Stimulated activated CD4-positive, alpha-beta T cell treated with anti-CD3 and anti-CD28 coated beads, Interleukin-15, amount 100 ng/mL, for 1 hour (primary cell): ENCODE measurements around the gene SHE.

Source experiments
- DNase-seq, 2 donors: peaks; one replicate each; pipeline ENCODE4 v3.0.0-alpha.2; 2020; ENCODE audit warnings: low read depth in 1 of 2, low spot score in 1 of 2

The SHE gene

DNA sequence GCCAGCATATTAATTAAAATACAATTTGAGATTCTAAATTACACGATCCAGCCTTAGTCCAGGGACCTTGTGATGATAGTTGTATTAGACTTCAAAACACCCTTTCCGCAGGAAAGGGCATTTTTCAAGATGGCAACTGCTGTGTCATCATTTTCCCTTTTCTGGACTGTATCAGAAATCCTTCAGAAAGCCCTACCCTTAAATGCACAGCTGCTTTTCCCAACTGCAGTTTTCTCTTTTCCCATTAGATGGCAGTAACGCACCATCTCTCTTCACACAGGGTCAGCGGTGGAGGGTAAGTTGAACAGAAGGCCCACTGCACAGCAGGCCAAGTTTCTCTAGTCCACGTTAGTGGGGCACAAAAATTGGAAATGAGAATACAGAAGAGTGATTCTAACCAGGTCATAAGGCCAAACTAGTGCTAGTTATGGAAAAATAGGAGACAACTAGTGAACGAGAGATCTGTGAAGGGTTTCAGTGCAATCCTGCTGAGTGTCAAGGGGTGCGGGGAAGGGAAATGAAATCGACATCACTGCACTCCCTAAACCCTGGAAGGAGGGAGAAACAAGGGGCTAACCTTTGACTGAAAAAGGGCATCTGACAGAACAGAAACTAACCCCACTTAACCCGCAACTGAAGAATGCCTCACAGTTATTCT is 22.3 kb downstream of the SHE start:
- no peak for DNase-seq

DNA sequence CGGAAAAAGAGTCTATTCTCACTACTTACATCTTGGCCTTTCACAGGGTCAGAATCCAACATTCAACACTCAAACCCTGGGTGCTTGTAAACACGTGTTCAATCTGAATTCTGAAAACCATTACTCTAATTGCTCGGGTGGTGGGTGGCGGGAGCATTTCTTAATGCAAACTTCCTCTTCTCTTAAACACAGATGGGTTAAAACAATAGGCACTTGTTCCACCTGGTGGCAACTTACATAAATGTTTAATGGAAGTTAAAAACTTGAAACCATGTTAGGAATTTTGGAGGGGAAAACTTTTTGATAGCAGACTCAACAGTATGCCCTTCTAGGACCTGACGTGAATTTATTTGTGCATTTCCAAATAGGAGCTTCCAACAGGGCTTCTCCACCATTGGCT is 23.6 kb downstream of the SHE start:
- DNase-seq = no peak

DNA sequence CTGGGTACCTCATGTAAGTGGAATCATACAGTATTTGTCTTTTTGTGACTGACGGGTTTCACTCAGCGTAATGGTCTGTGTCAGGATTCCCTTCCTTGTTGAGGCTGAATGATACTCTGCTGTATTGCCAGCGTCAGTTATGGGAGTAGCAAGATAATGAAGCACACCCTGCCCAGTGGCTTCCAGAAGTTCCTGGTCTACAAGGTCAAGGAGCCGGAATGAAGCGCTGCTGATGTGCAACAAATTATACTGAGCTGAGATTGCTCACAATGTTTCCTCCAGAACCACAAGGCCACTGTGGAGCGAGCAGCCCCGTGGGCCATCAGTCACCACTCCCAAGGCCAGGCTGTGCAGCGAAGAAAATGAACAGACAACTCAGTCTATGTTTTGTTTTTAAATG is 24.2 kb downstream of the SHE start:
- DNase-seq = no peak

DNA sequence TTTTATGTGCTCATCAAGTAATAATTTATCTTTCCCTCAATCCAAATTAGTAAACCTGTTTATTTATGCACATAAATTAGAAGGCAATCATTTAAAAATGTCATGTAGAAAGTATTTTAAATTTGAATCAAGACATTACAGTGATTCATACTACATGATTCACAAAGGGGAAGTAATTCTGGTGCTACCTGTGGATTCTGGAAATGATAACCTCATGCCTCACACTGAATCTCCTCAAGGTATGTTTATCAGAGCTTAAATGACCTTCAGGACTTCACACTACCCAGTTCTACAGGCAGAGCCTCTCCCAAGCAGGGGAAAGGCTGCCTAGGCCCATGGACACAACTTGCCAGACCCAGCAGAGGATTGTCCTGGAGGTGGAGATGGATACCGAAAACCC is 25.4 kb downstream of the SHE start:
- DNase-seq = no peak

DNA sequence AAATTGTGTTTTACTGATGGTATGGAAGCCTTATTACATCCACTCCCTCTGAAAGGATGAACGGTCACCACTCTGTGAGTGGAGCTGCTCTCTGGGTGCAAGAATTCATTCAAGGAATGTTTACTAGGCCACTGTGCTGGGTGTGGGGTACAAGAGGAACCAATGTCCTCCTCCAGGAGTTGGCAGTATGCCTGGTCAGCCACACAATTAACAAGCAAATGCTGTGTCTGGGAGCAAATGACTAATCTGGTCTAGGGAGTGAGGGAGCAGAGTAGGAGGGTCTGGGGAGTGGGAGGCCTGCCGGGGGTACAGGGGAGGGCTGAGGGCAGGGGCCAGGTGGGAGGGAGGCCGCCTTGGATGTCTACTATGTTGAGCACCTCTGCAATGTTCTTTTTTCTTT is 27.4 kb downstream of the SHE start:
- DNase-seq = no peak

DNA sequence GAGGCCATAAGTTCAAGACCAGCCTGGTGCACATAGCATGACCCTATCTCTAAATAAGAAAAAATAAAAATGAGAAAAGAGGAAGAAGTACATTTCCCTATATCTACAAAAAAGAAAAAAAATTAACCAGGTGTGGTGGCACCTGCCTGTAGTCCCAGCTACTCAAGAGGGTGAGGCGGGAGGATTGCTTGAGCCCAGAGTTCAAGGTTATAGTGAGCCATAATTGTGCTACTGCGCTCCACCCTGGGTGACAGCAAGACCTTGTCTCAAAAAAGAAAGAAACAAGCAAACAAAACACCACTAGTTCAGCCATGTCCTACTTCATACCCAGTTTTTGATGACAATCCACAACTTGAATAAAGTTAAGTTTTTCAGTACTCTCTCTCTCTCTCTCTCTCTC is 30.9 kb downstream of the SHE start:
- DNase-seq = no peak

DNA sequence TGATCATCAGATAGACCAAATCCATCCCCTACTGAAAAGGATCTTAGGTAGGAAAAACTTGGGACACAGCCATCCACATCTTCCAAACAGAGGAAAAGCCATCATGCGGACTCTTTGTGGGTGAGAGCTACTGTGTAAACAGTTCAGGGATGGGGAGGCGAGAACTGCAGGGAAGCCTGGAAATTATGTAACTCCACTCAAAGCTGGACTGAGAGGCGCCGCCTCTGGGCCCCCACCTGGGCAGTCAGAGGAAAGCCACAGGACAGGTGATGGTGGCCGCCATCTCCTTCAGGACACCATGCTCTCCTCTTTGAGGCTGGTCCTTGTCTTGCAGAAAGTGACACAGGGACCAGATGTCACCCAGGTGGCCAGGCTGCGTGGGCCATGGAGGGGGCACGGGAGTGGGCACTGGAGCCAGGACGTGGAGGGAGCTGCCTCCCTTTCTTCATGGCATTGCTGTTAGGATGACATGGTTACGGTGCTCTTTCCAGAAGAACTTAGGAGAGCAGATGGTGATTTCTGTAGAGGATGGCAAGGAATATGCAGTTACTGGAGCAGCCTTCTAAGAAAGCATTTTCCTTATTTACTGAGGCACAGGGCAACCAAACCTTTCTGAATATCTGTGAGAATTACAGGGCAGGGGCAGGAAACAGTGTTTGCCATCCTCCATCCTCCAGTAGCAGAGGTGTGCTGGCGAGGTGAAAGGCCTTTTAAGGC is 32.2 kb downstream of the SHE start:
- DNase-seq = no peak

DNA sequence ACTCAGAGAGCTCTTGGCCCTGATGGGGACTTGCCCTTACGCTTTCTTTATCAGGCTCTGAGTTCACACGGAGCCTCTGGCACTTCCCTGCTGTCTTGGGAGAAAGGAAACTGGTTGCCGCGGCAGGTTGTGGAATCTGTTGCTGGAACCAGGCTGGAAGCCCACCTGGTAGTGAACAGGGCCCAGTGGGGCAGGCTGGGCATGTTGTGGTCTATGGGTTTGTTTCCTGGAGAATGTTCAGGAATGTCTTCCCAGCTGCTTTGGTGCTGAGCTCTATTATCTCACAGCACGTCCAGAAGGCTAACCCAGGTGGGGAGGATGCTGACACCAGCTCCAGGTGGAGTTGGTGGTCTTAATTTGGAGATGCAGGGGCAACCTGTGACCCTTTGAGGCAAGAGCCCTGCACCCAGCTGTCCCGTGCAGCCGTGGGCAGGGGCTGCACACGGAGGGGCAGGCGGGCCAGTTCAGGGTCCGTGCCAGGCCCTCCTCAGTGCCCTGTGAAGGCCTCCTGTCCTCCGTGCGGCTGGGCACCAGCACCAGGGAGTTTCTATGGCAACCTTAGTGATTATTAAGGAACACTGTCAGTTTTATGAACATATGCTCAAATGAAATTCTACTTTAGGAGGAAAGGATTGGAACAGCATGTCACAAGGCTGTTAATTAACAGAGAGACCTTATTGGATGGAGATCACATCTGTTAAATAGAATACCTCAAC is 33.5 kb downstream of the SHE start:
- DNase-seq = no peak

DNA sequence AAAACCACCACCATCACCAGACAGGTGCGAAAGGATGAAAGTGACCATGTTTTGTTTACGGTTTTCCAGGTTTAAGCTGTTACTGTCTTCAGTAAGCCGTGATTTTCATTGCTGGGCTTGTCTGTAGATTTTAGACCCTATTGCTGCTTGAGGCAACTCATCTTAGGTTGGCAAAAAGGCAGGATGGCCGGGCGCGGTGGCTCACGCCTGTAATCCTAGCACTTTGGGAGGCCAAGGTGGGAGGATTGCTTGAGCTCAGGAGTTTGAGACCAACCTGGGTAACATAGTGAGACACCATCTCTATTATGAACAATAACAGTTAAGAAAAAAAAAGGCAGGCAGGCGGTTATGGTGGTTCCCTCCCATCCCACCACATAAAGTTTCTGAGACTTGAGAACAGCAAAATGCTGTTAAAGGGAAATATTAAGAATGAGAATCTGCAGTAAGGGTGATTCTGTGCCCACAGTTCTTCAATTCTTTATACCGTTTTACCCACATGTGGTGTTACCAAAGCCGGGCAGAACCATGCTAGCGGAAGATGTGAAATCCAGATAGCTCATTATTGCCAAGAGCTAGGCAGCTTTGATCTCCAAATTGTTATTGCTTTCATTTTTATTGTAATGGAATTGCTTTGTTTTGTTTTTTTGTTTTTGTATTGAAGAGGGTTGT is 34.6 kb downstream of the SHE start:
- no peak for DNase-seq

DNA sequence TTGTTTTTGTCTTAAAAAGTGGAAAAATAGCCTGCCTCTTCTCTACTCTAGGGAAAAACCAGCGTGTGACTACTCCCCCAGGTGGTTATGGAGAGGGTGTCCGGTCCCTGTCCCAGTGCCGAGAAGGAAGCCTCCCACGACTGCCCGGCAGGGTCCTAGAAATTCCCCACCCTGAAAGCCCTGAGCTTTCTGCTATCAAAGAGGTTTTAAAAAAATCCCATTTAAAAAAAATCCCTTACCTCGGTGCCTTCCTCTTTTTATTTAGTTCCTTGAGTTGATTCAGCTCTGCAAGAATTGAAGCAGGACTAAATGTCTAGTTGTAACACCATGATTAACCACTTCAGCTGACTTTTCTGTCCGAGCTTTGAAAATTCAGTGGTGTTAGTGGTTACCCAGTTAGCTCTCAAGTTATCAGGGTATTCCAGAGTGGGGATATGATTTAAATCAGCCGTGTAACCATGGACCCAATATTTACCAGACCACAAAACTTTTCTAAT is 35.2 kb downstream of the SHE start:
- DNase-seq = no peak

DNA sequence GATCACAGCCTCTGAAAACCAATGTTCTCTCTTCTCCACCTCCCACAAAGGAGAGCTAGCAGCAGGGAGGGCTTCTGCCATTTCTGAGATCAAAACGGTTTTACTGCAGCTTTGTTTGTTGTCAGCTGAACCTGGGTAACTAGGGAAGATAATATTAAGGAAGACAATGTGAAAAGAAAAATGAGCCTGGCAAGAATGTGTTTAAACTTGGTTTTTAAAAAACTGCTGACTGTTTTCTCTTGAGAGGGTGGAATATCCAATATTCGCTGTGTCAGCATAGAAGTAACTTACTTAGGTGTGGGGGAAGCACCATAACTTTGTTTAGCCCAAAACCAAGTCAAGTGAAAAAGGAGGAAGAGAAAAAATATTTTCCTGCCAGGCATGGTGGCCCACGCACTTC is 36.0 kb downstream of the SHE start:
- DNase-seq = no peak

DNA sequence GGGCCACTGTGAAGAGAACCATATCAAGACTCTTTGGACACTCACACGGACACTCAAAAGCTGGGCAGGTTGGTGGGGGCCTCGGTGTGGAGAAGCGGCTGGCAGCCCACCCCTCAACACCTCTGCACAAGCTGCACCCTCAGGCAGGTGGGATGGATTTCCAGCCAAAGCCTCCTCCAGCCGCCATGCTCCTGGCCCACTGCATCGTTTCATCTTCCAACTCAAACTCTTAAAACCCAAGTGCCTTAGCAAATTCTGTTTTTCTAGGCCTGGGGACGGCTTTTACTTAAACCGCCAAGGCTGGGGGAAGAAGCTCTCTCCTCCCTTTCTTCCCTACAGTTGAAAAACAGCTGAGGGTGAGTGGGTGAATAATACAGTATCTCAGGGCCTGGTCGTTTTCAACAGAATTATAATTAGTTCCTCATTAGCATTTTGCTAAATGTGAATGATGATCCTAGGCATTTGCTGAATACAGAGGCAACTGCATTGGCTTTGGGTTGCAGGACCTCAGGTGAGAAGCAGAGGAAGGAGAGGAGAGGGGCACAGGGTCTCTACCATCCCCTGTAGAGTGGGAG is 36.5 kb downstream of the SHE start:
- no peak for DNase-seq

DNA sequence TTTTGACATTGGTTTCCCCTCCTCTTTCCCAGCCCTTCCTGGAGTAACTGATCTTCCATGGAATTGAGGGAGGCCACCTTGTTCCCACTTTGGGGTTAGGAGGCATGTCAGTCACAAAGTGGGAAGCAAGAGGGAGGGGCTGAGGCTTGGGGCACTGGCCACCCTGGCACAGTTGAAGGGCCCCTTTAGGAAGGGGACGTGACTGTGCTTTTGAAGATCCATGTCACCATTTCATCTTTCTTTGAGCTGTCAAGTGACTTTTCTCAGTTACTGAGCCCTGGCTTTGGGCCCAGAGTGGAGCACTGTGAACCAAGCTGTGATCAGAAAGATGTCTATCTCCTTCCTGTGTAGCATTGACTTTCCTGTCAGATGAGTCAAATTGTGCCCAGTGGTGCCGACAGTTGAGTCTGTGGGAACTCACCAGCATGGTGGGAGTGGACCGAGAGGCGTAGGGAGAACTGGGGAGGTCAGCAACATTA is 38.7 kb downstream of the SHE start:
- DNase-seq = peak; percentile 33 to 36

DNA sequence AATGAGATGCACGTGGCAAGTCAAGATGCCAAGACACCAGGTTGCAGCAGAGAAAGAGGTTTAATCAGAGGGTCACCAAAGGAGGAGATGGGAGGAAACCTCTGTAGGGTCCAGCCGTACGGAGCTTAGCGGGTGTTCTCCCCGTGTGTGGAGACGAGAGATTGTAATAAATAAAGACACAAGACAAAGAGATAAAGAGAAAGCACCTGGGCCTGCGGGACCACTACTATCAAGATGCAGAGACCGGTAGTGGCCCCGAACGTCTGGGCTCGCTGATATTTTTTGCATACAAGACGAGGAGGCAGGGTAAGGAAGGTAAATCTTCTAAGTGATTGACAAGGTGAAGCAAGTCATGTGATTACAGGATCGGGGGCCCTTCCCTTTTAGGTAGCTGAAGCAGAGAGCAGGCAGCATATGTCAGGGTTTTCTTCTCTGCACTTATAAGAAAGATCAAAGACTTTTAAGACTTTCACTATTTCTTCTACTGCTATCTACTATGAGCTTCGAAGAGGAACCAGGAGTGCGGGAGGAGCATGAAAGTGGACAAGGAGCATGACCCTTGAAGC is 41.4 kb downstream of the SHE start:
- no peak for DNase-seq

DNA sequence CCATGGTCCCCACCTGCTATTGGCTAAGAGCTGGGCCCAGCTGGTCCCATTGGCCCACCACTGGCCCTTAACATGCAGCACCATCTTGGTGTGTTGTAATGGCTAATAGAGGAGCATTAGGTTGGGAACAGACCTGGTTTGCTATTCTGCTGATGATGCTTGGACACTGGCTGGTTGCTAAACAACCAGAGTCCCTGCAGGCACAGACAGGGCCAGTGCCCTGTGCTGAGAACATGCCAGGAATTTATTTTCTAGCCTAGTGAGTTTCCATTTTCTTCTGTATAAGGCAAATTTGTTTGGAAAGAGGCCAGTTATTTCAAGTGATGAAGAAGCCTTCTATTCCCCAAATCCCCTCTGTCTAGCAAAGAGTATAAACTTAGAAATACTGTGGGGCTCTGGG is 43.1 kb downstream of the SHE start:
- no peak for DNase-seq

DNA sequence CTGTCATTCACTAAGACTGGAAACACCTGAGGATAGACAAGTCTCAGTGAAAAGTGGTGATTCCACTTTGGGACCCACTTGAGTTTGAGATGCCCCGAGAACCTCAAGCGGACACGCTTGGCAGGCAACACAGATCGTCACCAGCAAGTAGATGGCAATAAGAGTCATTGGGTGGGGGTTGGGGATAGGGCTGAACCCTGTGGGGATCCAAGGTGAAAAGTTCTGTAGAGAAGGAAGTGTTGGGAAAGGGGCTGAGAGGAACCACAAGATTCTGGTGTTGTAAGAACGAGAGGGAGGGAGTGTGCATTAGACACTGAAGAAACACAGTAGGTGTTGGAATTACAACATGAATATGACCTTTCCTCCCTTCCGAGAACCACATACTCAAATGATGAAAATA is 45.6 kb downstream of the SHE start:
- no peak for DNase-seq

DNA sequence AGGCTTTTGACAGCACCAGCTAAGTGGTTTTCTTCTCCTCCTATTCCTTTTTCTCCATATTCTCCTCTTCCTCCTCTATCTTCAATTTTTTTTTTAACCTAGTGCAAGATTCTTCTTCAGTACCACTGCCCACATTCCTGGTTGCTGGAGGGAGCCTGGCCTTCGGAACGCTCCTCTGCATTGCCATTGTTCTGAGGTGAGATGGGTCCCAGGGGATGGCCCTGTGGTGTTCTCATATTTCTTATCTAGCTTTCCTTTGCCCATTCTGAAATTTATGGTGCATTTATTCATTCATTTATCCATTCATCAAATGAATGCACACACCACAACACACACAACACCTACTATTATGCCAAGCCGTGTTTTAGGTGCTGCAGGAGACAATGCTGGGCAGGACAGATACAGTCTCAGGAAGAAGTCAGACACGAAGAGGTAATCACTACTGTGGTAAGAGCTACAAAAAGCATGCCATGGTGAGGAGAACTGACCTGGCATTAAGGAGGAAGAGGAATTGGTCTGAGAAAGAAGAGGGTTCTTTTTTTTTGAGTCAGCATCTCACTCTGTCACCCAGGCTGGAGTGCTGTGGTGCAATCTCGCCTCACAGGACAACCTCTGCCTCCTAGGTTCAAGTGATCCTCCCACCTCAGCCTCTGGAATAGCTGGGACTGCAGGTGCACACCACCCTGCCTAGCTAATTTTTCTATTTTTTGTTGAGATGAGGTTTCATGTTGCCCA is 47.7 kb downstream of the SHE start:
- no peak for DNase-seq

DNA sequence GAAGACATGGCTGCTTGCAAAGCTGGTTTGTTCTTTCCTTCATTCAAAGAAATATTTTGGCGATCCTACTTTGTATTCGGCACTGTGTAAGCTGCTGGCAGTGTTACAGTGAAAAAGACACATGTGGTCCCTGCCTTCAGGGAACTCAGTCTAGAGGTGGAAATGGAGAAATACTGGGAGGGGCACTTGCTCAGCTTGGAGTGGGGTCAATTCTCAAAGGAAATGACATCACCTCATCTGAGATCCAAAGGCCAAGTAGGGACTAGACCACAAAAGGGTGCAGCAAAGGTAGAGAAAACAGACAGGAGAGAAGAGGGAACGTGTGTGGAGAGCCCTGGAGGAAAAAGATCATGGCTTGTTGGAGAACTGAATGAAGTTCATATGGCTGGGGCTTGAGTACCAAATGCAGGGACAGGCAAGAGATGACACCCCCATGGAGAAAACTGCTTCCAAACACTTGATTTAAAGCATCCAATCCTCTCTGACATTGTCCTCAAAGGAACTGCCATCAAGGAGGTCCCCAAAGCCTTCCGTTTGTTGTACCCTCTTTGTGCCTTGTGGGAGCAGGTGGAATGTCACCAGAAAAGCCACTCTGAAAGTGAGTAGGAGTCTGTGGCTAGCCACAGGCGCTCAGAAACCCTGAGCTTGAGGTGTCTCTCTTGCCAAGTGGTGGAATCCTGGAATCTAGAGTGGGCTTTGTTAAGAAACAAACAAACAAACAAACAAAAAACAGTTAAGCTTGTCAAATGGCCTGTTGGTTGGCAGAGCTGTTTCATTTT is 48.4 kb downstream of the SHE start:
- no peak for DNase-seq

DNA sequence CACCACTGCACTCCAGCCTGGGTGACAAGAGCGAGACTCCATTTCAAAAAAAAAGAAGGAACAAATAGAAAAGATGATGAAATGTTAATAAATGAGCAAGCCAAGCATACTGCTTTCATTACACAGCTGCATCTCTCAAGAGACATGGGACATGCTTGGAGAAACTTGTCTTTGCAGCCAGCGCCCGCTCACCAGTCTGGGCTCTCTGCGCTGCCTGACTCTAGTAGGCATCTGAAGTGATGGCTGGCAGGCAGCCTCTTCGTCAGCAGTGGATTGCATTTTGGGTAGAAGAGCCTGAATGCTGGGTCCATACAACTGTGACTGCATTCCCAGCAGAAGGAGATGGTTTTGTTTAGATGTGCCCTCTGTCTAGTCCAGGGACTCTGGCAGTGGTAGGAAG is 49.1 kb downstream of the SHE start:
- DNase-seq = no peak
